Activated CD8-positive, alpha-beta T cell treated with anti-CD3 and anti-CD28 coated beads for 36 hours (primary cell): ENCODE measurements around the gene TMPRSS4. TPM values are rescaled to one million over a fixed set of nuclear protein-coding genes. Genes with fewer than 3 reads are reported as not detected.

Source experiments
- ATAC-seq: fragments of 200-7000 bp; cut with Tn5 transposase; one replicate; pipeline ENCODE4 v1.10.0; 2021; ENCODE audit warnings: mild to moderate bottlenecking, moderate library complexity
- CTCF ChIA-PET: fragments of 350-600 bp; sonication (Branson Sonifier 250); formaldehyde crosslinking; loops from one replicate; lab custom pipeline; 2021; ENCODE audit warnings: antibody characterized with exemption; lab: Charles Lee
- POLR2A ChIA-PET: fragments of 350-600 bp; sonication (Branson Sonifier 250); formaldehyde crosslinking; loops from one replicate; lab custom pipeline; 2021; ENCODE audit warnings: antibody characterized with exemption; lab: Charles Lee
- DNase-seq: peaks from one replicate; pipeline ENCODE4 v3.0.0-alpha.2; 2020
- H3K27ac Mint-ChIP-seq: one replicate; pipeline ENCODE4 v1.8.0; 2021; ENCODE audit warnings: mild to moderate bottlenecking, mixed read lengths
- H3K27me3 Mint-ChIP-seq: one replicate; pipeline ENCODE4 v1.8.0; 2021; ENCODE audit warnings: mixed read lengths
- H3K36me3 Mint-ChIP-seq: one replicate; pipeline ENCODE4 v1.8.0; 2021; ENCODE audit warnings: low read depth, mixed read lengths
- H3K4me1 Mint-ChIP-seq: one replicate; pipeline ENCODE4 v1.8.0; 2021; ENCODE audit warnings: low read depth, mixed read lengths
- H3K4me3 Mint-ChIP-seq: one replicate; pipeline ENCODE4 v1.8.0; 2021; ENCODE audit warnings: mild to moderate bottlenecking, moderate library complexity, mixed read lengths
- H3K9me3 Mint-ChIP-seq: one replicate; pipeline ENCODE4 v1.8.0; 2021; ENCODE audit warnings: mixed read lengths
- CTCF ChIP-seq: fragments of 200-600 bp; IDR thresholded peaks from one replicate; pipeline ENCODE4 v1.8.0; 2022; ENCODE audit warnings: antibody characterized with exemption, mild to moderate bottlenecking
- intact Hi-C: fragments of 100-400 bp; cut with micrococcal nuclease; formaldehyde crosslinking; loops from one replicate; pipeline ENCODE4 v1.10.0; 2022
- total RNA-seq, 2 experiments: library from RNA; stranded (reverse); gene quantifications; one replicate each; pipeline ENCODE4 v1.2.3, GENCODE V29; 2021

The TMPRSS4 gene
- total RNA-seq, 2 experiments from 2014 or later, result not detected

- Mint-ChIP-seq H3K27ac (no peak overlapping the region), H3K36me3 (no peaks in the 10 kb centered on the region), H3K4me1 (peaks cover 1% of the 10 kb centered on the region), H3K27me3 (no peaks in the 10 kb centered on the region), H3K9me3 (no peaks in the 10 kb centered on the region), H3K4me3 (no peak overlapping the region)
- POLR2A ChIA-PET, result no interaction called here
- DNase-seq, result no peak
- no peak for ATAC-seq
- CTCF ChIA-PET, result interaction anchor here (1.7 kb wide), 1 partner anchor 118 kb away, joined by 4 read pairs; no protein-coding TSS in a partner anchor
- intact Hi-C loops, result no loop called here
- no peak for TF ChIP-seq CTCF
Measured at GRCh38 chr11:118064956-118065355, 11.9 kb upstream of the TMPRSS4 start.

GRCh38 chr11:118065384-118065783 is 11.5 kb upstream of the TMPRSS4 start:
- peak; percentile 37 for ATAC-seq
- intact Hi-C loops, result no loop called here
- Mint-ChIP-seq H3K27ac (no peak overlapping the region), H3K4me3 (no peak overlapping the region), H3K27me3 (no peaks in the 10 kb centered on the region), H3K9me3 (no peaks in the 10 kb centered on the region), H3K4me1 (peaks cover 1% of the 10 kb centered on the region), H3K36me3 (no peaks in the 10 kb centered on the region)
- ChIA-PET POLR2A (interaction anchor here (0.9 kb wide), 1 partner anchor 14 kb away, joined by 4 read pairs; no protein-coding TSS in a partner anchor), CTCF (interaction anchor here (1.6 to 1.7 kb wide), 2 partner anchors 12 to 119 kb away, joined by 4 to 6 read pairs; no protein-coding TSS in a partner anchor)
- TF ChIP-seq CTCF, result no peak
- no peak for DNase-seq

- ATAC-seq (no peak), DNase-seq (no peak)
- POLR2A ChIA-PET, result no interaction called here
- no peaks in the 10 kb centered on the region for H3K36me3 Mint-ChIP-seq
- intact Hi-C loops, result no loop called here
- H3K4me3 Mint-ChIP-seq, result no peak overlapping the region
- no peak for TF ChIP-seq CTCF
- CTCF ChIA-PET, result interaction anchor here (1.6 kb wide), 1 partner anchor 13 kb away, joined by 6 read pairs; no protein-coding TSS in a partner anchor
- H3K4me1 Mint-ChIP-seq, result peaks cover 1% of the 10 kb centered on the region
- H3K9me3 Mint-ChIP-seq, result no peaks in the 10 kb centered on the region
- no peaks in the 10 kb centered on the region for H3K27me3 Mint-ChIP-seq
- H3K27ac Mint-ChIP-seq, result no peak overlapping the region
Measured at GRCh38 chr11:118067006-118067405, 9.9 kb upstream of the TMPRSS4 start.

- no peak for TF ChIP-seq CTCF
- intact Hi-C loops, result no loop called here
- Mint-ChIP-seq H3K4me3 (no peak overlapping the region), H3K4me1 (peaks cover 1% of the 10 kb centered on the region), H3K27ac (no peak overlapping the region), H3K27me3 (no peaks in the 10 kb centered on the region), H3K36me3 (no peaks in the 10 kb centered on the region), H3K9me3 (no peaks in the 10 kb centered on the region)
- ChIA-PET CTCF (interaction anchor here (0.6 to 1.0 kb wide), 2 partner anchors 15 to 265 kb away, joined by 3 read pairs; no protein-coding TSS in a partner anchor), POLR2A (interaction anchor here (0.6 kb wide), 1 partner anchor 104 kb away, joined by 3 read pairs; no protein-coding TSS in a partner anchor)
- DNase-seq (no peak), ATAC-seq (no peak)
Measured at GRCh38 chr11:118068206-118068944, 8.5 kb upstream of the TMPRSS4 start.
